Liver (tissue), 9 donors: ENCODE measurements around the gene PIGT. TPM values are rescaled to one million over a fixed set of nuclear protein-coding genes. Genes with fewer than 3 reads are reported as not detected.

Experiments
- DNase-seq: peaks from one replicate; pipeline ENCODE4 v3.0.0-alpha.2; 2017; ENCODE audit warnings: low spot score
- H3K27ac ChIP-seq, 2 donors: one replicate each; pipeline ENCODE4 v1.7.0; 2013; ENCODE audit warnings: inconsistent platforms in 2 of 2, low read length in 2 of 2, control low read depth in 1 of 2, low read depth in 1 of 2, mild to moderate bottlenecking in 1 of 2
- H3K27me3 ChIP-seq, 4 donors: one replicate each; pipeline versions ENCODE4 v1.6.1 to v1.7.0; 2013; ENCODE audit warnings: low read length in 3 of 4, inconsistent platforms in 1 of 4, mild to moderate bottlenecking in 1 of 4, moderate library complexity in 1 of 4; ENCODE audit not compliant: control insufficient read depth in 4 of 4, insufficient read depth in 4 of 4
- H3K36me3 ChIP-seq, 4 donors: one replicate each; pipeline versions ENCODE4 v1.6.1 to v1.7.0; 2013; ENCODE audit warnings: low read length in 3 of 4, mild to moderate bottlenecking in 3 of 4, low read depth in 1 of 4, moderate library complexity in 1 of 4; ENCODE audit not compliant: control insufficient read depth in 4 of 4, insufficient read depth in 3 of 4
- H3K4me1 ChIP-seq, 4 donors: one replicate each; pipeline versions ENCODE4 v1.6.1 to v1.7.0; 2013; ENCODE audit warnings: low read length in 3 of 4, mild to moderate bottlenecking in 3 of 4, moderate library complexity in 1 of 4; ENCODE audit not compliant: control insufficient read depth in 4 of 4, insufficient read depth in 4 of 4
- H3K4me3 ChIP-seq, 3 donors: one replicate each; pipeline versions ENCODE4 v1.6.1 to v1.7.0; 2013; ENCODE audit warnings: low read length in 3 of 3, control low read depth in 1 of 3, low read depth in 1 of 3, mild to moderate bottlenecking in 1 of 3
- H3K9ac ChIP-seq, 2 donors: one replicate each; pipeline ENCODE4 v1.7.0; 2013; ENCODE audit warnings: low read length in 2 of 2, mild to moderate bottlenecking in 2 of 2, moderate library complexity in 2 of 2, control low read depth in 1 of 2, low read depth in 1 of 2
- H3K9me3 ChIP-seq, 4 donors: one replicate each; pipeline versions ENCODE4 v1.6.1 to v1.7.0; 2013; ENCODE audit warnings: low read length in 3 of 4; ENCODE audit not compliant: control insufficient read depth in 4 of 4
- EGR1 ChIP-seq, 2 donors: IDR thresholded peaks; 2 replicates each; pipeline ENCODE4 v1.6.1; 2016 to 2018; ENCODE audit warnings: antibody characterized with exemption in 2 of 2, low read depth in 2 of 2
- FOXA1 ChIP-seq: IDR thresholded peaks from 2 replicates; pipeline ENCODE4 v1.6.1; 2016; ENCODE audit warnings: antibody characterized with exemption
- GABPA ChIP-seq, 2 donors: IDR thresholded peaks in 1 of 2; conservative IDR thresholded peaks in 1 of 2; 2 replicates each; pipeline ENCODE4 v1.6.1; 2016; ENCODE audit warnings: antibody characterized with exemption in 2 of 2, mild to moderate bottlenecking in 1 of 2, moderate library complexity in 1 of 2
- HNF4G ChIP-seq: IDR thresholded peaks from 2 replicates; pipeline ENCODE4 v1.6.1; 2016; ENCODE audit warnings: antibody characterized with exemption
- JUND ChIP-seq, 2 donors: IDR thresholded peaks; 2 replicates each; pipeline ENCODE4 v1.6.1; 2016; ENCODE audit warnings: antibody characterized with exemption in 2 of 2
- SP1 ChIP-seq: IDR thresholded peaks from 2 replicates; pipeline ENCODE4 v1.6.1; 2018; ENCODE audit warnings: antibody characterized with exemption, mild to moderate bottlenecking
- TAF1 ChIP-seq: conservative IDR thresholded peaks from 2 replicates; pipeline ENCODE4 v1.6.1; 2016; ENCODE audit warnings: antibody characterized with exemption, mild to moderate bottlenecking
- WGBS: extraction: QIAGEN DNeasy Blood & Tissue Kit; methylation state at CpG from one replicate; pipeline ENCODE4 v1.1.7; 2013; 5-methylcytosine and 5-hydroxymethylcytosine counted together
- polyA plus RNA-seq, 2 donors: library from polyadenylated mRNA; stranded (reverse) in 1 of 2; unstranded in 1 of 2; fragments of 200-250 nt in 1 of 2; fragments of >200 nt in 1 of 2; fragmentation: Nextera tagmentation in 1 of 2; extraction: Ambion mirVana in 1 of 2; gene quantifications; one replicate each; pipeline versions ENCODE4 v1.2.1 to v1.2.3, GENCODE V29; 2013 to 2015
- total RNA-seq, 2 donors: library from RNA; depleted of rRNA; stranded (reverse); fragments of >200 nt; gene quantifications; one replicate each; pipeline ENCODE4 v1.2.3, GENCODE V29; 2014
- TF ChIP-seq, protein P1 (sequence below): IDR thresholded peaks from 2 replicates; pipeline ENCODE4 v1.6.1; 2016; ENCODE audit warnings: antibody characterized with exemption
- TF ChIP-seq, protein P2 (sequence below): IDR thresholded peaks from 2 replicates; pipeline ENCODE4 v1.6.1; 2016; ENCODE audit warnings: antibody characterized with exemption
- TF ChIP-seq, protein P3 (sequence below): fragments of 150-350 bp; IDR thresholded peaks from 2 replicates; pipeline ENCODE4 v1.5.1; 2017; ENCODE audit warnings: improper control_type of control experiment, low read depth, low read length; ENCODE audit not compliant: missing input control
- TF ChIP-seq, protein P4 (sequence below): IDR thresholded peaks from 2 replicates; pipeline ENCODE4 v1.6.1; 2016; ENCODE audit warnings: antibody characterized with exemption
- donor health status: healthy.
- donor health status: healthy.
- donor health status: healthy.
- donor health status: healthy.
- donor health status: healthy.

PIGT gene
- total and polyA plus RNA-seq, 4 donors = 14.4 to 64.5 (median 34.1) TPM

DNA sequence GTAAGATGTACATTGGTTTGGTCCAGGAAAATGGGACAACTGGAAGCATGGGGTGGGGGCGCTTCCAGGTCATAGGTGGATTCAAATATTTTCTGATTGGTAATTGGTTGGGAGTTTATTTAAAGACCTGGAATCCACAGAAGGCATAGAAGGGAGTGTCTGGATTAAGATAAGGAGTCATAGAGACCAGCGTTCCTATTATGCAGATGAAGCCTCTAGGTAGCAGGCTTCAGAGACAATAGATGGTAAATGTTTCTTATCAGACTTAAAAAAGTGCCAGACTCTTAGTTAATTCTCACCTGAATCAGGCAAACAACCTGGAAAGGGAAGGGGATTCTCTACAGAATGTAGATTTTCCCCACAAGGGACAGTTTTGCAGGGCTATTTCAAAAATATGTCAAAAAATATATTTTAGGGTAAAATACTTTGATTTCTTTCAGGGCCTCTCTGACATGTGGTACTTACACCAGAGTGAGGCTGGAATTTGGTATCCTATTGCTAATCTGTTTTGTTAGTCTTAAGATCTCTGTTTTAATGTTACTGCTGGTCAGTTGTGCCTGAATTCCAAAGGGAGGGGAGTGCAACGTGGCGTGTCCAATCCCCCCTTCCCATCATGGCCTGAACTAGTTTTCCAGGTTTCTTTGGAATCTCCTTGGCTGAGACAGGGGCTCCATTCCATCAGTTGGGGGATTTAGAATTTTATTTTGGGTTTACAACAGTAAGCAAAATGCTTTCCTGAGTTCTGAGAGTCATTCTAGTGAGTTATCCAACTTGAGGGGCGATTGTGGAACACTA is 25.1 kb downstream of the PIGT start (continued):
- TF ChIP-seq, protein P1, sequence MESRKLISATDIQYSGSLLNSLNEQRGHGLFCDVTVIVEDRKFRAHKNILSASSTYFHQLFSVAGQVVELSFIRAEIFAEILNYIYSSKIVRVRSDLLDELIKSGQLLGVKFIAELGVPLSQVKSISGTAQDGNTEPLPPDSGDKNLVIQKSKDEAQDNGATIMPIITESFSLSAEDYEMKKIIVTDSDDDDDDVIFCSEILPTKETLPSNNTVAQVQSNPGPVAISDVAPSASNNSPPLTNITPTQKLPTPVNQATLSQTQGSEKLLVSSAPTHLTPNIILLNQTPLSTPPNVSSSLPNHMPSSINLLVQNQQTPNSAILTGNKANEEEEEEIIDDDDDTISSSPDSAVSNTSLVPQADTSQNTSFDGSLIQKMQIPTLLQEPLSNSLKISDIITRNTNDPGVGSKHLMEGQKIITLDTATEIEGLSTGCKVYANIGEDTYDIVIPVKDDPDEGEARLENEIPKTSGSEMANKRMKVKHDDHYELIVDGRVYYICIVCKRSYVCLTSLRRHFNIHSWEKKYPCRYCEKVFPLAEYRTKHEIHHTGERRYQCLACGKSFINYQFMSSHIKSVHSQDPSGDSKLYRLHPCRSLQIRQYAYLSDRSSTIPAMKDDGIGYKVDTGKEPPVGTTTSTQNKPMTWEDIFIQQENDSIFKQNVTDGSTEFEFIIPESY = no peak

DNA sequence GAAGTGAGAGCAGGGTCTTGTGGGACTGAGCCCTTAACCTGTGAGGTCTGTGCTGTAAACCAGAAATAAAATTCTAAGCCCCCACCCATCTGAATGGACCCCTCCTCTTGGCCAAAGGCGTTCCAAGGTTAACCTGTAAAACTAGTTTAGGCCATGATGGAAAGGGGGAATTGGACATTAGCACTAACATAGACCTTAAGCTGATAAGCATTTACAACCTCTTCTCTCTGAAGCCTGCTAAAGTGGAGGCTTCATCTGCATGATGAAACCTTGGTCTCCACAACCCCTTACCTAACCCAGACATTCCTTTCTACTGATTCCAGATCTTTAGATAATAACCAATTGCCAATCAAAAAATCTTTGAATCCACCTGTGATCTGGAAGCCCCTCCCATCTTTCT is 25.8 kb downstream of the PIGT start:
- DNase-seq = no peak
- TF ChIP-seq EGR1 (IDR thresholded peaks at IDR 0.05; ENCODE audit: low read depth in 2 of 2) (no peak), GABPA (IDR thresholded peaks at IDR 0.05 in 1 of 2, conservative IDR thresholded peaks at IDR 0.05 in 1 of 2) (no peak), TAF1 (no peak), JUND (IDR thresholded peaks at IDR 0.05) (no peak), HNF4G (no peak), SP1 (no peak)
- TF ChIP-seq, protein P2, sequence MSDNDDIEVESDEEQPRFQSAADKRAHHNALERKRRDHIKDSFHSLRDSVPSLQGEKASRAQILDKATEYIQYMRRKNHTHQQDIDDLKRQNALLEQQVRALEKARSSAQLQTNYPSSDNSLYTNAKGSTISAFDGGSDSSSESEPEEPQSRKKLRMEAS = no peak
- TF ChIP-seq, protein P3, sequence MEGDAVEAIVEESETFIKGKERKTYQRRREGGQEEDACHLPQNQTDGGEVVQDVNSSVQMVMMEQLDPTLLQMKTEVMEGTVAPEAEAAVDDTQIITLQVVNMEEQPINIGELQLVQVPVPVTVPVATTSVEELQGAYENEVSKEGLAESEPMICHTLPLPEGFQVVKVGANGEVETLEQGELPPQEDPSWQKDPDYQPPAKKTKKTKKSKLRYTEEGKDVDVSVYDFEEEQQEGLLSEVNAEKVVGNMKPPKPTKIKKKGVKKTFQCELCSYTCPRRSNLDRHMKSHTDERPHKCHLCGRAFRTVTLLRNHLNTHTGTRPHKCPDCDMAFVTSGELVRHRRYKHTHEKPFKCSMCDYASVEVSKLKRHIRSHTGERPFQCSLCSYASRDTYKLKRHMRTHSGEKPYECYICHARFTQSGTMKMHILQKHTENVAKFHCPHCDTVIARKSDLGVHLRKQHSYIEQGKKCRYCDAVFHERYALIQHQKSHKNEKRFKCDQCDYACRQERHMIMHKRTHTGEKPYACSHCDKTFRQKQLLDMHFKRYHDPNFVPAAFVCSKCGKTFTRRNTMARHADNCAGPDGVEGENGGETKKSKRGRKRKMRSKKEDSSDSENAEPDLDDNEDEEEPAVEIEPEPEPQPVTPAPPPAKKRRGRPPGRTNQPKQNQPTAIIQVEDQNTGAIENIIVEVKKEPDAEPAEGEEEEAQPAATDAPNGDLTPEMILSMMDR = no peak
- TF ChIP-seq, protein P4, sequence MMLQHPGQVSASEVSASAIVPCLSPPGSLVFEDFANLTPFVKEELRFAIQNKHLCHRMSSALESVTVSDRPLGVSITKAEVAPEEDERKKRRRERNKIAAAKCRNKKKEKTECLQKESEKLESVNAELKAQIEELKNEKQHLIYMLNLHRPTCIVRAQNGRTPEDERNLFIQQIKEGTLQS = no peak

DNA sequence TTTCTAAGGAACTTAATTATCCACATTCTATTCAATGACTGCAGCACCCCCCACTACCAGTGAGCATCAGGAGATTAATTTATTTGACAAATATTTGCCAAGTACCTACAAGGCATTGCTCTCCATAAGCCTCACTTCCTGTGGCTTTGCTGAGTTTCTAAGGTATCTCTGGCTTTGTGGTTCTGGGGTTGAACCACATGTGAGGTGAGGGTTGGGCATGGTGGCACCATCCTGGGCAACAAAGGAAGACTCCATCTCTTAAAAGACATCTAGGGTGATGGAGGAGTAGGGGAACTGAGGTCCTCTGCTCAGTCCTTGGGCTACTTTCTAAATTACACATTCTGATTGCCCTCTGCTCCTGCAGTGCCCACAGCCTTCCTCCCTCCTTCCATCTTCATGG is 28.1 kb downstream of the PIGT start:
- peaks cover 0 to 2% (median 0%) of the 10 kb centered on the region in 4 donors for H3K27me3 ChIP-seq
- H3K4me1 ChIP-seq = no peaks in the 10 kb centered on the region
- H3K9me3 ChIP-seq = no peaks in the 10 kb centered on the region
- TF ChIP-seq HNF4G (no peak), FOXA1 (no peak)
- no peak overlapping the region for H3K27ac ChIP-seq
- H3K9ac ChIP-seq = no peak overlapping the region
- no peak for DNase-seq
- H3K36me3 ChIP-seq = no peaks in the 10 kb centered on the region
- H3K4me3 ChIP-seq = no peak overlapping the region

More for the DNA sequence above, 25.8 kb downstream of the PIGT start:
- H3K9ac ChIP-seq = no peak overlapping the region
- peaks cover 0 to 4% (median under 1%) of the 10 kb centered on the region in 4 donors for H3K4me1 ChIP-seq
- peaks cover 0 to 2% (median 0%) of the 10 kb centered on the region in 4 donors for H3K27me3 ChIP-seq
- H3K9me3 ChIP-seq = no peaks in the 10 kb centered on the region
- no peaks in the 10 kb centered on the region for H3K36me3 ChIP-seq
- H3K4me3 ChIP-seq = no peak overlapping the region
- 89% methylated on average over 1 of the region's 1 CpG for WGBS
- H3K27ac ChIP-seq = no peak overlapping the region
